ENCODE results near the gene DEGS2.

The DEGS2 gene

GRCh38 chr14:100109594-100109955, 49.9 kb downstream of the DEGS2 start:
- DNase-seq, result no peak

- no peak for DNase-seq
These were observed 50.4 kb downstream of the DEGS2 start for GRCh38 chr14:100108840-100109593.

GRCh38 chr14:100108042-100108825, 51.2 kb downstream of the DEGS2 start:
- DNase-seq, result peak; percentile 96

GRCh38 chr14:100107236-100107635, 52.2 kb downstream of the DEGS2 start:
- no peak for DNase-seq

- DNase-seq, result no peak
These were observed 53.0 kb downstream of the DEGS2 start for GRCh38 chr14:100106250-100107112.

- peak; percentile 77 for DNase-seq
These were observed 53.9 kb downstream of the DEGS2 start for GRCh38 chr14:100105357-100106169.

GRCh38 chr14:100104523-100105300, 54.7 kb downstream of the DEGS2 start:
- DNase-seq, result no peak

GRCh38 chr14:100104006-100104352, 55.5 kb downstream of the DEGS2 start:
- no peak for DNase-seq

GRCh38 chr14:100103250-100104005, 56.0 kb downstream of the DEGS2 start:
- DNase-seq, result no peak

GRCh38 chr14:100102156-100102785, 57.2 kb downstream of the DEGS2 start:
- no peak for DNase-seq

- DNase-seq, result no peak
These were observed 59.3 kb downstream of the DEGS2 start for GRCh38 chr14:100100032-100100703.

GRCh38 chr14:100098171-100098570, 61.3 kb downstream of the DEGS2 start:
- DNase-seq, result no peak

- no peak for DNase-seq
These were observed 62.8 kb downstream of the DEGS2 start for GRCh38 chr14:100096656-100097055.

Measured in activated CD8-positive, alpha-beta memory T cell treated with anti-CD3 and anti-CD28 coated beads for 24 hours (primary cell).